Right atrium auricular region (tissue), 2 donors: ENCODE results near the gene UNKL. TPM values are rescaled to one million over a fixed set of nuclear protein-coding genes. Genes with fewer than 3 reads are reported as not detected.

Experiments
- DNase-seq: peaks from one replicate; pipeline ENCODE4 v3.0.0-alpha.2; 2019; ENCODE audit warnings: low spot score
- H3K27ac ChIP-seq, 2 donors: fragments of 200-600 bp; sonication (generic); 1 replicate in 1 of 2; 2 replicates in 1 of 2; pipeline ENCODE4 v1.5.1; 2016 to 2019
- H3K27me3 ChIP-seq, 2 donors: fragments of 200-600 bp; sonication (generic); one replicate each; pipeline versions ENCODE4 v1.5.1 to v1.6.0; 2017 to 2019
- H3K36me3 ChIP-seq: fragments of 200-600 bp; sonication (generic); one replicate; pipeline ENCODE4 v1.5.1; 2016
- H3K4me1 ChIP-seq, 2 donors: fragments of 200-600 bp; sonication (generic); one replicate each; pipeline versions ENCODE4 v1.5.1 to v1.6.0; 2017 to 2019
- H3K4me3 ChIP-seq, 2 donors: fragments of 200-600 bp; sonication (generic); 1 replicate in 1 of 2; 2 replicates in 1 of 2; pipeline ENCODE4 v1.5.1; 2017 to 2019; ENCODE audit warnings: mild to moderate bottlenecking in 1 of 2, moderate library complexity in 1 of 2
- H3K9me3 ChIP-seq, 2 donors: fragments of 200-600 bp; sonication (generic); one replicate each; pipeline ENCODE4 v1.5.1; 2019
- total RNA-seq, 2 donors: library from RNA; depleted of rRNA; stranded (reverse); fragments of >200 nt; gene quantifications; one replicate each; pipeline ENCODE4 v1.1.0, GENCODE V29; 2016
- TF ChIP-seq, protein P1 (sequence below), 2 donors: fragments of 200-600 bp; sonication (generic); IDR thresholded peaks; one replicate each; pipeline ENCODE4 v1.5.1; 2019; ENCODE audit warnings: antibody characterized with exemption in 2 of 2

Gene UNKL
- total RNA-seq, 2 donors from 2014 or later = 11.0 to 17.6 TPM

DNA sequence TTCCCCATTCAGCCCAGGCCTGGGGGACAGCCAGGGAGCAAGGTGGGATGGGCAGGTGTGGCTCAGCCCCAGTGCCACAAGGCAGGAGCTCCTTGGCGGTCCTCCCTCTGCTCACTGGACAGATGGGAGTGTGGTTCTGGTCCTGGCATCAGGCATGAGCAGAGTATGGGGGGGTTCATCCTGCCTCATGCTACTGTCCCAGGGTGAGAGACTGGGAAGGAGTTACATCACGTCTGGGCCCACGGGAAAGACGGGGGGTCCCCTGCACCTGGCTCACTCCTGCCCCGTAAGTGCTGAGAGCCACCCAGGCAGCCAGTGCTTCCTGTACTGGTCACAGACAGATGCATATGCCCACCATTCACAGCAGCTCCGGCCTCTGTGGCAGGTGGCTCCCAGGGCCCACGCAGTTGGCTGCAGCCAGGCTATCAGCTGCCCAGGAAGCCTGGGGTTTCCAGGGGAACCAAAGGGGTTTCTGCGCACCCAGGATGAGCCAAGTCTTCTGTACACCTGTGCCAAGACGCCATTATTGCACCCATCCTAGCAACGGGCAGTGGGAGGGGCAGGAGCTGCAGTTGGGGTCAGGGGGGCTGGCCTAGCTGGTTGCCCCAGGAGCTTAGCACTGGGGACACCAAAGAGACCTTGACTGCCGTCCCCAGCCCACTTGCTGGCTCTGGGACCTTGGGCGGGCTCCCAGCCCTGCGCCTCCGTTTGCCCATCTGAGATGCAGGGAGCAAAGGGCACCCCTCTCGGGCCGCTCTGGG, 79.1 kb downstream of the UNKL start:
- no peak overlapping the region for H3K4me3 ChIP-seq
- H3K36me3 ChIP-seq = no peaks in the 10 kb centered on the region
- peaks cover 9 to 24% of the 10 kb centered on the region in 2 donors for H3K27me3 ChIP-seq
- TF ChIP-seq, protein P1, sequence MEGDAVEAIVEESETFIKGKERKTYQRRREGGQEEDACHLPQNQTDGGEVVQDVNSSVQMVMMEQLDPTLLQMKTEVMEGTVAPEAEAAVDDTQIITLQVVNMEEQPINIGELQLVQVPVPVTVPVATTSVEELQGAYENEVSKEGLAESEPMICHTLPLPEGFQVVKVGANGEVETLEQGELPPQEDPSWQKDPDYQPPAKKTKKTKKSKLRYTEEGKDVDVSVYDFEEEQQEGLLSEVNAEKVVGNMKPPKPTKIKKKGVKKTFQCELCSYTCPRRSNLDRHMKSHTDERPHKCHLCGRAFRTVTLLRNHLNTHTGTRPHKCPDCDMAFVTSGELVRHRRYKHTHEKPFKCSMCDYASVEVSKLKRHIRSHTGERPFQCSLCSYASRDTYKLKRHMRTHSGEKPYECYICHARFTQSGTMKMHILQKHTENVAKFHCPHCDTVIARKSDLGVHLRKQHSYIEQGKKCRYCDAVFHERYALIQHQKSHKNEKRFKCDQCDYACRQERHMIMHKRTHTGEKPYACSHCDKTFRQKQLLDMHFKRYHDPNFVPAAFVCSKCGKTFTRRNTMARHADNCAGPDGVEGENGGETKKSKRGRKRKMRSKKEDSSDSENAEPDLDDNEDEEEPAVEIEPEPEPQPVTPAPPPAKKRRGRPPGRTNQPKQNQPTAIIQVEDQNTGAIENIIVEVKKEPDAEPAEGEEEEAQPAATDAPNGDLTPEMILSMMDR (IDR thresholded peaks at IDR 0.05) = no peak
- no peak overlapping the region for H3K27ac ChIP-seq
- H3K9me3 ChIP-seq = peaks cover 0 to 3% of the 10 kb centered on the region in 2 donors
- H3K4me1 ChIP-seq = peaks cover 0 to 36% of the 10 kb centered on the region in 2 donors
- no peak for DNase-seq

DNA sequence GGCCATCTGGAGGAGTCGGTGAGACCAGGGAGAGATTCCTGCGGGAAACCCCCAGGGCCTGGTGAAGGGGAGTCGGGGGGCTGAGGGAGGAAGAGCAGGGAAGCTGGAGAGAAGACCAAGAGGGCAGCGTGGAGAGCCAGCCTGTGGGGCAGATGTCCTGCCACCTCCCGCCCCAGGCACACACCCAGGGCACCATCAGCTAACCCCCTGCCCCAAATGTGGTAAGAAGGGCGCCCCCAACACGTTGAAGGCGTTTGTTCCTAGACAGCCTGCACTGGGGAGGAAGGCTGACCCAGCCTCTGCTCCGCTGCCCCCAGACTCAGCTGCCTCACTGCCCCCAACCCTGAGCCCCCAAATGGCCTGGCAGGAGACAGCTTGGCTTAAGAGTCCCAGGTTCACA, 79.8 kb downstream of the UNKL start:
- DNase-seq = no peak
- Histone ChIP-seq H3K36me3 (no peaks in the 10 kb centered on the region), H3K9me3 (peaks cover 0 to 5% of the 10 kb centered on the region in 2 donors), H3K27ac (no peak overlapping the region), H3K27me3 (peaks cover 9 to 24% of the 10 kb centered on the region in 2 donors), H3K4me1 (peaks cover 0 to 36% of the 10 kb centered on the region in 2 donors), H3K4me3 (no peak overlapping the region)
- TF ChIP-seq, protein P1 (IDR thresholded peaks at IDR 0.05) = no peak

DNA sequence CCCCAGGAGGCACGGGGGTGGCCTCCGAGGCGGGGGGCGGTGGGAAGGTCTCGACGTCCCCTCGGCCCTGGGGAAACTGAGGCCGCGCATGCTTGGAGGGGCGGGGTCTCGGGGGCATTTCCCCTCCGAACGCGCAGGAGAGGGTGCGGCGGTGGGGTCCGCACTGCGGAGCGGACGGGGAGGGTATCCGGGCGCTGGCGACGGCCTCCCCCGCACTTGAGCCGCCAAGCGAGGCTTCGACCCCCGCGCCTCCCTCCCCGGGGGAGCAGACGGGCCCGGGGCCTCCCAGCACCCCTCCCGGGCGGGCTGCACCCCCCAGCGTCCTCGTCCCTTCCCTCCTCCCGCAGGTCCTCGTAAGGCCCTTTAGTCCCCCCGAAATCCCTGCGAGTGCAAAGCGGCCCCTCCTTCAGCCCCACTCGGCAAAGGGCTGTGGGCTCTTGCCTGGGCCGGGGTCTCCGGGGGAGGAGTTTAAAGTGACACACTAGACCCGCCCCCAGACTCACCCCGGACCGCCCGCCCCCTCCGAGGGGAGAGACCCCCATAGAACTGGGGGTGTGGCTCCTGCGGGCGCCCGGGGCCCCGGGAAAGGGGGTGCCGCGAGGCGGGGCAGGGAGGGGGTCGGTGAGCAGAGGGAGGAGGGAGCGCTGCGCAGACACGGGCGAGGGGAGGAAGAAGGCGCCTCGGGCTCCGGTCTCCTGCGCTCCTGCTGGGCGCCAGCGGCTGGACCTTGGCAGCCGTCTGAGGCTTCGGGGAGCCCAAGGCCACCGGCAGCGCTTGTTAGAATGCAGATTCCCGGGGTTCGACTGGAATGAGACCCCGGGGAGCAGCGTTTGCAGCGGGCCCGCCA, 80.4 kb downstream of the UNKL start:
- TF ChIP-seq, protein P1 (IDR thresholded peaks at IDR 0.05) = no peak
- H3K27me3 ChIP-seq = peaks cover 9 to 24% of the 10 kb centered on the region in 2 donors
- H3K4me1 ChIP-seq = peaks cover 0 to 36% of the 10 kb centered on the region in 2 donors
- DNase-seq = no peak
- peaks cover 0 to 5% of the 10 kb centered on the region in 2 donors for H3K9me3 ChIP-seq
- peak overlapping the region; percentile 29 to 57 for H3K4me3 ChIP-seq
- no peak overlapping the region for H3K27ac ChIP-seq
- no peaks in the 10 kb centered on the region for H3K36me3 ChIP-seq

DNA sequence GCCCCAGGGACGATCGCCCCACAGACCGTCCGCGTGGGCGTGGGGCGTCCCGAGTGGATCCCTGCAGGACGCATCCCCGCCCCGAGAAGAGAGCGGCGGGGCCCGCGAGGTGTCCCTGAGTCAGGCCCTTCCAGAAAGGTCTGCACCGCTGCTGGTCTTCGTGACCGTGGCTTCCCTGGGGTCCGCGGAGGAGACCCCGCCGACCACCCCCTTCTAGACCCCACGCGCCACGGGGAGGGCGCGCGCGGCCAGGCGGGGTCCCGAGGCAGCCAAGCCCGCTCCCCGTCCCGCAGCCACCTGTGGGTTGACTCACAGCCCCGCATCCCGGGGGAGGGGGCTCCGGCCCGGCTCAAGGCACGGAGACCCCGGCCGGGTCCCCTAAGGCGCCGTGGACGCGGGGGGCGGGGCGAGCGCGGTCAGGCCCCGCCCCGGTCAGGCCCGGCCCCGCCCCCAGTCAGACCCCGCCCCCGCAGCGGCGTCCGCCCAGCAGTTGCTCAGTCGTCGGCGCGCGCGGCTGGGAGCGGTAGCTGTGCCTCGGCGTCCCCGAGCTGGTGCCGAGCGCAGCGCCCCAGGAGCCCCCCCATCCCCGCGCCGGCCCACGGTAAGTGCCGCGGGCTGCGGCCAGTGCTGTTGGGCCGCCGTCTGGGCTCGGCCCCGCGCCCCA, 81.2 kb downstream of the UNKL start, which contains the start of gene BAIAP3:
Gene BAIAP3, plus strand, starts transcription at position 497 of the 664 bp plus-strand sequence. CDS start 4,905 bp downstream, outside the sequence.
- H3K27ac ChIP-seq = no peak within 1 kb of the TSS

DNA sequence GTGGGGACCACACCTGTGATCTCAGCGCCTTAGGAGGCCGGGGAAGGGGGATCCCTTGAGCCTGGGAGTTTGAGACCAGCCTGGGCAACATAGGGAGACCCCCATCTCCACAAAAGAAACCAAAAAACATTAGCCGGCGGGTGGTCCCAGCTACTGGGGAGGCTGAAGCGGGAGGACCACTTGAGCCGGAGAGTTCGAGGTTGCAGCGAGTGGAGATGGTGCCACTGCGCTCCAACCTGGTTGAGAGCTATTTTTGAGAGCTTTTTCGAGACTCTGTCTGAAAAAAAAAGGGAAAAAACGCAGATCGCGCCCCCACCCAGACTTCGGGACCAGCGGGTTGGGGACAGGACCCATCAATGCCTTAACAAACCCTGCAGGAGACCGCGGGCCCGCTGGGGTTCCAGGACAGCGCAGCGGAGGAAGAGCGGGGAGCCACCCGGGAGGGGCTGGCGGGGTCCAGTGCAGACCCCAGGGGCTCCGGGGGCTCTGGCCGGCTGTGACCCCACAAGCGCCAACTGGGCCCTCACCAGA, 81.8 kb downstream of the UNKL start:
- H3K9me3 ChIP-seq = peaks cover 0 to 5% of the 10 kb centered on the region in 2 donors
- no peak for DNase-seq
- H3K36me3 ChIP-seq = no peaks in the 10 kb centered on the region
- H3K27ac ChIP-seq = no peak overlapping the region
- peaks cover 9 to 24% of the 10 kb centered on the region in 2 donors for H3K27me3 ChIP-seq
- peak overlapping the region; percentile 41 to 57 for H3K4me3 ChIP-seq
- H3K4me1 ChIP-seq = peaks cover 0 to 36% of the 10 kb centered on the region in 2 donors
- TF ChIP-seq, protein P1 (IDR thresholded peaks at IDR 0.05) = no peak

More for the DNA sequence above, 81.2 kb downstream of the UNKL start, which contains the start of gene BAIAP3:
- peak within 1 kb of the TSS; percentile 41 to 57 for H3K4me3 ChIP-seq
- peaks cover 0 to 5% of the 10 kb centered on the region in 2 donors for H3K9me3 ChIP-seq
- no peak for DNase-seq
- H3K4me1 ChIP-seq = peaks cover 0 to 36% of the 10 kb centered on the region in 2 donors
- peaks cover 9 to 24% of the 10 kb centered on the region in 2 donors for H3K27me3 ChIP-seq
- TF ChIP-seq, protein P1 (IDR thresholded peaks at IDR 0.05) = no peak
- H3K36me3 ChIP-seq = no peaks in the 10 kb centered on the region
